Measurements from ENCODE around the gene CSPG4.
"Not testable (repeated sequence)": the region's sequence is repeated elsewhere in the genome, so short reads cannot be mapped to it uniquely, and the experiment has no call there.

Gene CSPG4

GRCh38 chr15:75738647-75739325 lies 26.1 kb upstream of the CSPG4 start:
- DNase-seq, result peak; percentile 92 to 94

- no peak for DNase-seq
Observed at GRCh38 chr15:75738014-75738646, 25.5 kb upstream of the CSPG4 start.

GRCh38 chr15:75737116-75738013 lies 24.7 kb upstream of the CSPG4 start:
- DNase-seq, result not testable (repeated sequence)

GRCh38 chr15:75736256-75736655 lies 23.6 kb upstream of the CSPG4 start:
- DNase-seq, result no peak

- not testable (repeated sequence) for DNase-seq
Observed at GRCh38 chr15:75734861-75735760, 22.5 kb upstream of the CSPG4 start.

GRCh38 chr15:75733761-75734651 lies 21.4 kb upstream of the CSPG4 start:
- peak in 1 of 2 donors; percentile 27 for DNase-seq

GRCh38 chr15:75732809-75733451 lies 20.3 kb upstream of the CSPG4 start:
- peak; percentile 33 to 82 for DNase-seq

GRCh38 chr15:75732177-75732808 lies 19.6 kb upstream of the CSPG4 start:
- DNase-seq, result no peak

GRCh38 chr15:75731248-75732151 lies 18.9 kb upstream of the CSPG4 start:
- peak; percentile 19 to 37 for DNase-seq

GRCh38 chr15:75730376-75731247 lies 18.0 kb upstream of the CSPG4 start:
- DNase-seq, result not testable (repeated sequence)

GRCh38 chr15:75729326-75730069 lies 16.9 kb upstream of the CSPG4 start:
- no peak for DNase-seq

- DNase-seq, result peak; percentile 38 to 72
Observed at GRCh38 chr15:75727851-75728715, 15.4 kb upstream of the CSPG4 start.

GRCh38 chr15:75727031-75727531 lies 14.4 kb upstream of the CSPG4 start:
- DNase-seq, result no peak

GRCh38 chr15:75725719-75726607 lies 13.3 kb upstream of the CSPG4 start:
- DNase-seq, result peak in 1 of 2 donors; percentile 32

All from inflammatory macrophage treated with lipopolysaccharide for 1 hour (primary cell).